HG02798 (cell line): Measurements from ENCODE around the gene DLX4.

Experiments
- ATAC-seq: cut with Tn5 transposase; IDR thresholded peaks from one replicate; pipeline ENCODE4 v1.9.1; 2021; ENCODE audit warnings: mild to moderate bottlenecking; ENCODE audit not compliant: unreplicated experiment, poor library complexity

Gene DLX4

DNA sequence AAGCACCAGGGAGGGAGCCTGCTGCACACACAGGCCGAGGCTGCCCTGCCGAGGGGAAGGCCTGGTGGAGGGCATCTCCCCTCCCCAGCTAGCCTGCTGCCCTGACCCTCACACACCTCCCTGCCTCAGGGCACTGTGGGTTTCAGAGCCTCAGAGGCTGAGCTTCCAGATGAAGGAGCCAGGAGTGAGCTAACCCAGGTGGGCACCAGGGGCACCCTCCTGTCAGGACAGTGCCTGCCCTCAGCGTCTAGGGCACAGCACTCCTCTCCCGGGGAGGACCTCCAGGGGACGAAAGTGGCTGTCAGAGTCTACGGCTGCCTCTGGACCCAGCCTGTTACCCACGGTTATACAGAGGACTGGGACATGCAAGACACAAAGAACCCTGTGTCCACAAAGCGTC is 22.8 kb upstream of the DLX4 start:
- ATAC-seq = no peak

DNA sequence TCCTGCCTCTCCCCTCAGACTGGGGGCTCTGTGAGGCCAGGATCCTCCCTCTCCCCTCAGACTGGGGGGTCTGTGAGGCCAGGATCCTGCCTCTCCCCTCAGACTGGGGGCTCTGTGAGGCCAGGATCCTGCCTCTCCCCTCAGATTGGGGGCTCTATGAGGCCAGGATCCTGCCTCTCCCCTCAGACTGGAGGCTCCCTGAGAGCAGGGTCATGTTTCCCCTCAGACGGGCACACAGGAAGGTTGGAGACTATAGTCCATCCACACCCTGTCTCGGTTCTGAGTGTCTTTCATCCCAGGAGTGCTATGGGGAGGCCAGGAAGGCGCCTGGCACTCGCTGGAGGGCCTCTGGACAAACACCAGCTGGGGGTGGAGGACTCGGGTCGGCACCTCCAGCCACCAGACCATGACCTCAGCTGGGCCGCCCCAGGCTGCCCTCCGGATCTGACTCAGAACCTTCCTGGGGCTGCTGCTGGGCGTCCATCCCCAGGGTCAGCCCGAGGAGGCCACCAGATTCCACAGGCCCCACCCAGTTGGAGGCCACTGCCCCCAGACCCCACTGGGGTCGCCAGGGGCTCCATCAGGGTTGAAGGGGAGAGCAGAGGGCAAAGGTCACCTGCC is 21.9 kb upstream of the DLX4 start:
- ATAC-seq = no peak

DNA sequence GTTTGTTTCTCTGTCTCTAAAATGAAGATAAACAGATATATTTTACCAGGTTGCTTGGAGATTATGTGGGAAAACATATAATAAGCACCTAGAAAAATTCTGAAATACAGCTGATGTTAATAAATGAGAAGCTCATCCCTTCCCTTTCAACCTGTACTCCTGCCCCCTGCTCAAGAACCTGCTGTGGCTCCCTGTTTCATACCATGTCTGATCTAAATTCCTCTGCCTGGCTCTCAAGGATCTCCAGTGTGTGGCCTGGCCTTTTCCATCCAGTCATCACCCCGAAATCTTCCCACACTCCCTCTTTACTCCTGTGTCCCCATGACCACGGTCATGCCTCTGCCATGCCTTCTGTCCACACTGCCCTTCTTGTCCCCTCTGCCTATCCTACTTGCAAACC is 19.4 kb upstream of the DLX4 start:
- ATAC-seq = no peak

DNA sequence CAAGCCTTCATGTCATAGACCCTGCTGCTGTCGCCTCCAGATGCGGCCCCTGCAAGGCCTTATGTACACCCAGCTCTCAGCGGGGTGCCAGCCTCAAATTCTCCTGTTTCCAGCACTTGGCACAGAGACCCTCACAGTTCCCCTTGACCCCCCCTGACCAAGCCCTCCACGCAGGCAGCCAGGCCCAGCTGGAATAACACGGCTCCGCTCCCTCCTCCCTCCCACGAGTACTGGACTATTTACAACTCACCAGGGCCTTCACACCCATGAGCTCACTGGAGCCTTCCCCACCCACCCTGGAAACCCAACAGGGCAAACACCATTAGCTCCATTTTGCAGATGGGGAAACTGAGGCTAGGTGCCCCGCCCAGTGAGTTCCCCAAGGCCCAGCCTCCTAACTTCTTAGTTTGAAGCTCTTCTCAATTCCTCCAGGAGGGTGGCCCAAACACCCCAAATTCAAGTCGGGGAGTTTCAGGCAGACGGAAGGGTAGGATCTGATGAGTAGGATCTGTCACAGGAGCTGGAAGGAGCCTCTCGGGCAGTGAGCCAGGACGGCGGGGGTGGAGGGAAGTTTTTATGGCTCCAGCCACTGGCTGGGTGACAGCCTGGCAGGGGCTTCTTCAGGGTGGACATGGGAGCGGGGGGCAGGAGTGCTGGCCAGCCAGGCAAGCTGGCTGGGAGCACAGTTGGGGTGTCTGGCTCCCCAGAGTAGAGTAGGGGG is 17.5 kb upstream of the DLX4 start:
- no peak for ATAC-seq

DNA sequence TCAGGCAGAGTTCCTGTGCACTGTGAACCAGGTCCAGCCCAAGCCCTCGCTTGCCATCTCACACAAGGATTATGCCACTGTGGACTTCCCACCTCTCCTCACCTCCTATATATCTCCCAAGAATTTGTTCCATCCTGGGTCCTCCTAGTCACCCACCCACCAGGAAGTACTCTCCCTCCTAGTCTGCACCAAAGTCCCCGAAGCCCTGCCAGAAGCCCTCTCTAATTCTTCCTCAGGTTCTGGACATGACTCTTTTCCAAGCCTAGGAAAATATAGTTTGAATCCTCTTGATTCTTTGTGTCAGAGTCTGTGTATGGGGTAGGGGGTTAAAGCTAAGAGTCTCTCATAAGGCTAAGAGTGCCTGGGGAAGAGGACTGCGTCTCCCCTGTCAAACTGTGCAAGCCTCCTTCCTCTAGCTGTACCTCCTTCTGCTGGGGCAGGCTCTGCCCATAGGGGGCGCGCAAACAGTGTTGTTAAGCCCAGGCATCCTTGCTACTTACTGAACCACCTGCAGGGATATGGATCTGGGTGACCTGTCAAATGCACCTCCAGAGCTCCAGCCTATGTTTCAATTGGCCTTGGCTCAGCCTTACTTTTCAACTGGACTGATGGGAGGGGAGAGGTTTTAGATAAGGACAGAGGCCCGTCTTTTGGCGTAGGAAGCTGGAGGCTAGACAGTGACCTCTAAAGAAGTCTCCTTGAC is 16.6 kb upstream of the DLX4 start:
- ATAC-seq = no peak

DNA sequence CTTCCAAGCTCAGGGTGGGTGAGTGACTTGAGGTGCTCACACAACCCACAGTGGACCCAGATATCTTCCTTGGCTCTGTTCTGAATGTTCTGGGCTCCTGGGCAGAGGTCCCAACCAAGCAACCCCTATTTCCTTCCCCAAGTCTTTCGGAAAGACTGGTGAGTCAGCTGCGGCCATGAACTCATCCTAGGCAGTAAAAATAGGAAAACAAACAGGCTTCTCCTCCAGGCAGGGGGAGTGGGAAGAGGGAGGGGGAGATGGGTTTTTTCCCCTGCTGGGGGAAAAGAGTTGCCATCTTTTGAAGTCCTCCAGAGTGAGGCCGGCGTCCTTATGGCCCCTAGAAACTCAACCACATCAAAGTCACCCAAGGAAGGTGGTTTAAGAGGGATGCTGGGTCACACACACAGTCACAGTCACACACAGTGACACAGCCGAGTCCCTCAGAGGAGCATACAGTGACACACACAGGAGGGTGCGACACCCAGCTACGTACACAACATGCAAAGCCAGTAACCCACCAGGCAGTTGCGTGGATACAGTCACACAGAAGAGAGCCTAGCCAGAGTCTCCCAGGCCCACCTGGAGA is 16.0 kb upstream of the DLX4 start:
- ATAC-seq = no peak

DNA sequence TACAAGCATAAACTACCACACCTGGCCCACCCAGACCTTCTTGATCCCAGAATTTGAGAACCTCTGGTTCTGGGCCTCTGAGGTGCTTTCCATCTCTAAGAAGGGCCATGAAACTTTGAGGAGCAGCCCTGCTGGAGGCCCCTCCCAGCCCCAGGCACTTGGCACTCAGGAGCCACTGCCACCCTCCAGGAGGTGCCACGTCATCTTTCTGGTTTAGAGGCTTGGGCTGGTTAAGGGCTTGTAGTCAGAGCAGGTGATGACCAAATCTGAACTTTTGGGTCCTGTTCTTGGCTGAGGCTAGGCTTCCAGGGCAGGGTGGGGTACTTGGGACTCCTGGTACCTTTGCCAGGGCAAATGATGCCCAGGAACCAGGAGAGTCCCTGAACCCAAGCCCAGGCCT is 13.8 kb upstream of the DLX4 start:
- ATAC-seq = no peak

DNA sequence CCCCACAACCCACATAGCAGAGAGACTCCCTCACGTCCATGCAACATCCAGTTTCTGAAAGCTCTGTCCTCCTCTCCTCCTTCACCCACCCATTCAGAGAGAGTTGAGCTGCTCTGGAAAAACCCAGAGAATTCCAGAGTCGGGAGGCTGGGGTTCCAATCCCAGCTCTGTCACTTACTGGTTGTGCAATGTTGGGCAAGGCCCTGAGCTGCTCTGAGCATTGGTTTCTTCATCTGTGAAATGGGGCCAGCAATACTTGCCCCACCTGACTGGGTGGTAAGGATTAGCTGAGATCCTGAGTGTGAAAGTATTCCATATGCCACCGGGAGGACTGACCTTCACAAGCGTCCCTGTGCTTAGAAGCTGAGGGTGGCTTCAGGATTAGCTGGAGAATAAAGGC is 12.2 kb upstream of the DLX4 start:
- no peak for ATAC-seq

DNA sequence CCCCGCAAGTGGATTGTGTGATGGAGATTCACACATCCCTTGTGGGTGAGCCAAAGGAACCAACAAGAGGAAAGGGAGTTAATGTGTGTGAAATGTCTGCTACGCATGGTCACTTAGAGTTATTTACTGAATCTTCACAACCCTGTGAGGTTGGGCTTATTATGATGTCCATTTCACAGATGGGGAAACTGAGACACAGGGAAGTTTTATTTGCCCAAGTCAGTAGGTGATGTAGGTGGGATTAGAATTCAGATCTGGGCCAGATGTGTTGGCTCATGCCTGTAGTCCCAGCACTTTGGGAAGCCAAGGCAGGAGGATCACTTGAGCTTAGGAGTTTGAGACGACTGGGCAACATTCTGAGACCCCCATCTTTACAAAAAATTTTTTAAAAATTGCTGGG is 11.6 kb upstream of the DLX4 start:
- ATAC-seq = no peak

DNA sequence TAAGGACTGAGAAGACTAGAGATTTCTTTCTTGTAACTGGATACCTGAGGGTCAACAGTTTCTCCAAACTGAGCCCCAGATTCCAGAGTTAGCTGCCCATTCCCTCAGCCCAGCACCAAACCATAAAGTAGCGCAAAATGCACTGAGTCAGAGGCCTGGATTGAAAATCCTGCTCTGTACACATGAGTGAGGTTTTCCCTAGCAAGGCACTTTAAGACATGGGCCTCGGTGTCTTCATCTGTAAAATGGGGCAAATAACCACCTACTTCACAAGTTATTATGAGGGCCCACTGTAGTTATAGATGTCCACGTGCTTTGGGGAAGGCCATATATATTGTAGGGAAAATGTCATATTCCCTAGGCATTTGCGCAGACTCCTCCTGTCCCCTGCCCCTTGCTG is 10.3 kb upstream of the DLX4 start:
- no peak for ATAC-seq

DNA sequence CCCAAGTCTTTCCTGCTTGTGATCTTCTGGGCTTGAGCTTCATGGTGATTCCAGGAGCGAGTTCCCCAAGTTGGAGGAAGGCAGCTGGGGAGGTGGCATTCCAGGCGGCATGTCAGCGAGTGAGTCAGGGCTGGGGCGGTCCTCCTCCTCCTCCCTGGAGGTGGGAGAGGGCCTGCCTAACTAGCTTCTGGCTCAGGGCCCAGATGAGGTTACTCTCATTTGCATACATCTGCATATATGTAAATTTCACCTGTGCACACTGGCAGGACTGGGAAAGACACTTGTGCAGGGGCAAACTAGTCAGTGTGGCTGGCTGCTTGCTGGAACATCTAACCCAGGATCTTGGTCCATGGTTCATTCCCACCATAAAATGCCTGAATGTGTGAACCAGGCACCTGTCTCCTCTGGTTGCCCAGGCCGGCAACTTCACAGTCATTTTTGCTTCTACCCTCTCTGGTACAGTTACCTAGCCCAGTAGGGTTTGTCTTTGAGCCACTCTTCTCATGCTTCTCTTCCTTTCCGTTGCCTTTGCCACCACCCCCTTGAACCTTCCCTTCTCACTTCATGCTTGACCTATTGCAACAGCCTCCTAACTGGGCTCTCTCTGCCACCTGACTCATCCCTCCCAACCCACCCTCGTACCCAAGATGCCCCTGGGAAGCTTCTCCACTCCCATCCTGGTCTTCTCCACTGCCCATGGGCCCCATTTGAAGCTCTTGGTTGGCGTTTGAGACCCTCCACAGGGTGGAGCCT is 9.6 kb upstream of the DLX4 start:
- ATAC-seq = no peak

DNA sequence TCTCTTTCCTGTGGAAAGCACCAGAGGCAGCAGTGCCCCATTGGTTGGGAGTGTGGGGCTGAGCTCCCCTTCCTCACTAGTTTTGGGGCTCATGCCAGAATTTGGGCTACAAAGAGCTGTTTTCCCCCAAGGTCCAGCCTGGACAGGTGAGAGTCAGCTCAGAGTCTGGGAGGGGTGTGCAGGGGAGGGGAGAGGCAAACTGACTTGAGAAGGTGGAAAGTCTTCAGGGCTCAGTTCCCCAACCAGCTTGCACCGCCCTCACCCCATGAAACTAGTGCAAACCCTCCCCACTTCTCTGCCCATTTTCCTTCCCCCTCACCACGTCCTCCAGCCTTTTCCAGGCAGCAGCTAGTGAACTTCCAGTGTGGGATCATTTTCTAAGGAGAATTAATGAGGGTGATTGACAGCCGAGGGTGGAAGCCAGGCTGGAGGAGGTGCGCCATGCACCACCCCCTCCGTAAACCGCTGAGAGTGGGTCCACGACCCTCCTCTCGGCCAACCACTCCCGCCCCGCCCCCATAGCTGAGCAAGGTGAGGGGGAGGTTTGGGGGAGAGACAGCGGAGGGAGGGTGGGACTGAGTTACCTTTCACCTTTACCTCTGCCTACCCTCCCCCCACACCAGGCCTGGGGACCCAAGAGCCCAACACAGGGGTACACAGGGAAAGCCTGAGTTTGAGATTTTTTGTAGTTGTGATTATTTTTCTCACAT is 6.2 kb upstream of the DLX4 start:
- ATAC-seq = no peak

DNA sequence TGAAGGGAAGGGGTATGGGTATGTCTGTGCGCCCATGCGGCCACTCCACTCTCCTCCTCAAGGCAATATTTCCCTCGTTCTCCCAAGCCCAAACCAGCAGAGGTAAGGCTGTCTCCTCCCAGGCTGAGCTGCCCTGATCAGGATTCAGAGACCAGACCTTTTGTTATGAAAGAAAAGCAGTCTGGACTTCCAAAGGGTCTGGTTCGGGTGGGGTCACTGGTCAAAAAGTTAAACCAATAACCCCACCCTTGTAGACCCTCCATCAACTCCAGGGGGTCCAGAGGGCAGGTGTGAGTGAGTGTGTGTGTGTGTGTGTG is 5.7 kb upstream of the DLX4 start:
- ATAC-seq = no peak

DNA sequence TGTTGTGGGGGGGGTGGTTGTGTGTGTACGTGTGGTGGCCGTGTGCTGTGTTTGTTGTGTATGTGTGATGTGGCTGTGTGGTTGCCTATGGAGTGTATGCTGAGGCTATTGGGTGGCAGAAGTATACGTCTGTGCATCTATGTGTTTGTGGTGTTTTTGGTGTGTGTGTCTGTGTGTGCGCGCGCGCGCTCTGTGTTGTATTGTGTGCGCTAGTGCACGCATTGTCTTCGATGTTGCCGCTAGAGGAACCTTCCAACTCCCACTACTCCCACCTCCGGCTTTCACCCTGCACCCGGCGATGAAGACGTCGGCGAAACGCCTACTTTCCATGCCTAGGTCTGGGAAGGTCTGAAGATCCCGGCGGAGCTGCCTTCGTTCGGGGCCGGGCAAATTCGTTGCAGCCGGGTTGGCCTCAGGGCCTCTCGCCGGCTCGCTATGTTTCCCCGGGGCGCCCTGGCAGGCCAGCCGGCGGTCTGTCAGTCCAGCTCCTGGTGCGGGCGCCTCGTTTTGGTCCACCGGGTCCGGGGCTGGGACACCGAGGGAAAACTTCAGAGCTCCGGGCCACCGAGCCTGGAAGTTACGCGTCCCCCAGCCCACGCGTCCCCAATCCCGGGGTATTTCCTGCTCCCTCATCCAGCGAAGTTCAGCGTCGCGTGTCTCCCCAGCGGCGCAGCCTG is 5.2 kb upstream of the DLX4 start:
- ATAC-seq = no peak

DNA sequence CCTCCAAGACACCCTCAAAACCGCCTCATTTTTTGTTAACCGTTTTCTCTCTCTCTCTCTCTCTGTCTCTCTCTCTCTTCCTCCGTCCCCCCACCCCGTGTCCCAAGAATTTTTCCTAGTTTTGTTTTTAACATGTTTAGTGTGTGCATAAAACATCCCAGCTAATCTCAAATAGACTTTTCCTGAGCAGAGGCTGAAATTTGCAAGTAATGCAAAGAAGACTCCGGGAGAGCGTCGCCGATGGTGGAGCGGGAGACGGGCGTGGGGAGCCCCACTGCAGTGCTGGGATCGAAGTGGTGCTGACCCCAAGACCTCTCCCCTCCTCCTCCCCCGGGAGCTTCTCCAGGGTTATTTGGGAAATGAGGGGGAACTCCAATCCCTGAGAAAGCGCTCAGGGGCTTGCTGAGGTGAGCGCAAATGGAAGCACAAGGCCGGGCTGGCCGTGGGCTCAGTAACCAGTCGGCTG is 4.7 kb upstream of the DLX4 start:
- ATAC-seq = no peak

DNA sequence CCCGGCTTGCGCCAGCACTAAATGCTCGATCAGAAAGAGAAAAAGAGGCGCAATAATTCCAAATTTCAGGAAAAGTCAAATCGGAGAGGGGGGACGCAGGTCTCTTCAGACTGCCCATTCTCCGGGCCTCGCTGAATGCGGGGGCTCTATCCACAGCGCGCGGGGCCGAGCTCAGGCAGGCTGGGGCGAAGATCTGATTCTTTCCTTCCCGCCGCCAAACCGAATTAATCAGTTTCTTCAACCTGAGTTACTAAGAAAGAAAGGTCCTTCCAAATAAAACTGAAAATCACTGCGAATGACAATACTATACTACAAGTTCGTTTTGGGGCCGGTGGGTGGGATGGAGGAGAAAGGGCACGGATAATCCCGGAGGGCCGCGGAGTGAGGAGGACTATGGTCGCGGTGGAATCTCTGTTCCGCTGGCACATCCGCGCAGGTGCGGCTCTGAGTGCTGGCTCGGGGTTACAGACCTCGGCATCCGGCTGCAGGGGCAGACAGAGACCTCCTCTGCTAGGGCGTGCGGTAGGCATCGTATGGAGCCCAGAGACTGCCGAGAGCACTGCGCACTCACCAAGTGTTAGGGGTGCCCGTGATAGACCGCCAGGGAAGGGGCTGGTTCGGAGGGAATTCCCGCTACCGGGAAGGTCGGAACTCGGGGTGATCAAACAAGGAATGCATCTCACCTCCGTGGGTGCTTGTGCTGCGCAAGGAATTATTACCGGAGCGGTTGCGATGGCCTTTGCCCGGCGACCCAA is 4.0 kb upstream of the DLX4 start:
- ATAC-seq = no peak

DNA sequence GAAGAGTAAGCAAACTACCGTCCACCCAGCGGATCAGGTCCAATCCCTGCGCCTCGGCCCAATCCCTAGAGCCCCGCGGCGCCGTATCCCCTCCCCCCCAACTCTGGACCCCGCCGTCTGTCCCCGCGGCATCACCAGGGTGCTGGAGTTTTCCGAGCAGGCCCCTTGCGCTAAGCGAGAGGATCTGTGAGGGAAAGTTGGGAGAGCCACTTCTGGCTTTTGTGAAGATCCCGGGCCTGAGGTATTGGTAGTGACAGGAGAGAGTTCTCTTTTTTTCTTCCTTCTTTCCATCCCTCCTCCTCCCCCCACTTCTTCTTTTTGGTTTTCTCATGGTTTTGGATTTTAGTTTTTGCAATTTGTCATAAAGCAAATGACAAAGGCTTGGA is 3.5 kb upstream of the DLX4 start:
- no peak for ATAC-seq

DNA sequence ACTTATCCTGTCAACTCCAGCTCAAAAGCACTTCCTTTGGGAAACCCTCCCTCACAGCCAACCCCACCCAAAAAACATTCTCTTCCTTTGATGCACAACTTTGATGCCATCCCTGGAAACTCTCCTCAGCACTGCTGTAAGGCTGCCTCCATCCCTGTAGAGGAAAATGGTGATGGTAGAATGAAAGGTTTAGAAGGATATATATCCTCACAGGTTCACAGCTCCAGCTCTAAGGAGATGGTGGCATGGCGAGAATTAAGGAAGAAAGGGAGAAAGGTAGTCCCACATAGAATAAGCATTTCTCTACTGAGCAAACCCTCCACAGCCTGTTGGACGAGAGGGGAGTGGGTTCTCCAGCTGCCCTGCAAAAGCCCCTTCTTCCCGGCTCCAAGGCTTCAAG is 2.2 kb upstream of the DLX4 start:
- ATAC-seq = no peak

DNA sequence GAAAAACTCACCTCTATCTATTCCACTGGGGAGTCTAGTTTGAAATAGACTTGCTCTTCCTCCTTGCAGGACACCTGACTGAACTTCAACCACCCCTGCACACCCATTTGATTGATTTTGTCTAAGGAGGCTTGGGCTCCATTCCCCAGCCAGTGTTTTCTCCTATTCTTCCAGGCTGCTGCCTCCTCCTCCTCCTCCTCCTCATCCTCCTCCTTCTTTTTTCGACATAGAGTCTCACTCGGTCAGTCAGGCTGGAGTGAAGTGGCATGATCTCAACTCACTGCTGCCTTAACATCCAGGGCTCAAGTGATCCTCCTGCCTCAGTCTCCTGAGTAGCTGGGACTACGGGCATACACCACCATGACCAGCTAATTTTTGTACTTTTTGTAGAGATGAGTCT is 1.8 kb upstream of the DLX4 start:
- no peak for ATAC-seq
